Measurements from ENCODE around the gene MCHR2.

- no peak for TF ChIP-seq CTCF (IDR thresholded peaks at IDR 0.05; ENCODE audit: low read depth, low read length, poor library complexity, severe bottlenecking)
- no peak for TF ChIP-seq EZH2phosphoT487 (IDR thresholded peaks at IDR 0.05; ENCODE audit: borderline replicate concordance, low read length)
Observed at GRCh38 chr6:99991955-99992354, 2.1 kb downstream of the MCHR2 start.

Data from DOHH2 (cell line).